Head of caudate nucleus (tissue), 42 donors: ENCODE measurements around the gene TOMM20.
A peak's percentile ranks its signal among the peaks of the same experiment; 100 is the strongest.
"Not testable (repeated sequence)": the region's sequence is repeated elsewhere in the genome, so short reads cannot be mapped to it uniquely, and the experiment has no call there.

Experiments used
- DNase-seq, 42 donors: peaks; one replicate each; pipeline versions ENCODE4 v3.0.0 to v3.0.0-alpha.2; 2020 to 2021; ENCODE audit warnings: mixed read lengths in 7 of 42
- intact Hi-C: fragments of 100-400 bp; cut with DNase I; formaldehyde crosslinking; loops from one replicate; pipeline ENCODE4 v1.15.0; 2022

TOMM20 gene

GRCh38 chr1:235091319-235092044 is 37.2 kb downstream of the TOMM20 start:
- intact Hi-C loops = loop anchor here (2.0 to 10.0 kb wide), 2 partner anchors 323 to 605 kb away; no protein-coding TSS in a partner anchor
- not testable (repeated sequence) for DNase-seq

- intact Hi-C loops = loop anchor here (10.0 kb wide), 1 partner anchor 324 kb away; no protein-coding TSS in a partner anchor
- peak in 18 of 42 donors; percentile 19 to 67 (median 41) for DNase-seq
These were observed 38.1 kb downstream of the TOMM20 start for GRCh38 chr1:235090406-235091069.

- intact Hi-C loops = loop anchor here (5.0 kb wide), 1 partner anchor 362 kb away; no protein-coding TSS in a partner anchor
These were observed 39.7 kb downstream of the TOMM20 start for GRCh38 chr1:235088907-235089306.

GRCh38 chr1:235088430-235088829 is 40.2 kb downstream of the TOMM20 start:
- peak in 1 of 42 donors; percentile 2 for DNase-seq
- intact Hi-C loops = loop anchor here (5.0 kb wide), 1 partner anchor 361 kb away; no protein-coding TSS in a partner anchor

More at GRCh38 chr1:235088907-235089306, 39.7 kb downstream of the TOMM20 start:
- DNase-seq = peak in 1 of 42 donors; percentile 15

GRCh38 chr1:235087906-235088305 is 40.7 kb downstream of the TOMM20 start:
- no peak for DNase-seq
- intact Hi-C loops = loop anchor here (5.0 kb wide), 1 partner anchor 361 kb away; no protein-coding TSS in a partner anchor

- intact Hi-C loops = loop anchor here (5.0 kb wide), 1 partner anchor 358 kb away; no protein-coding TSS in a partner anchor
- not testable (repeated sequence) for DNase-seq
These were observed 43.1 kb downstream of the TOMM20 start for GRCh38 chr1:235085411-235086117.

GRCh38 chr1:235080788-235081187 is 47.8 kb downstream of the TOMM20 start:
- intact Hi-C loops = loop anchor here (5.0 kb wide), 1 partner anchor 468 kb away; the partner anchor contains the start of gene IRF2BP2
- DNase-seq = not testable (repeated sequence)

GRCh38 chr1:235080297-235080657 is 48.4 kb downstream of the TOMM20 start:
- DNase-seq = not testable (repeated sequence)
- intact Hi-C loops = loop anchor here (5.0 kb wide), 1 partner anchor 468 kb away; the partner anchor contains the start of gene IRF2BP2

- no peak for DNase-seq
- intact Hi-C loops = loop anchor here (5.0 kb wide), 2 partner anchors 357 to 467 kb away; partner anchors contain the start of gene IRF2BP2
These were observed 49.0 kb downstream of the TOMM20 start for GRCh38 chr1:235079443-235080296.

GRCh38 chr1:235078480-235079381 is 49.9 kb downstream of the TOMM20 start:
- intact Hi-C loops = loop anchor here (5.0 kb wide), 1 partner anchor 356 kb away; no protein-coding TSS in a partner anchor
- DNase-seq = no peak

GRCh38 chr1:235077571-235078479 is 50.8 kb downstream of the TOMM20 start:
- no peak for DNase-seq
- intact Hi-C loops = loop anchor here (5.0 kb wide), 1 partner anchor 356 kb away; no protein-coding TSS in a partner anchor

- no peak for DNase-seq
- intact Hi-C loops = loop anchor here (5.0 kb wide), 1 partner anchor 355 kb away; no protein-coding TSS in a partner anchor
These were observed 51.5 kb downstream of the TOMM20 start for GRCh38 chr1:235077163-235077540.

- intact Hi-C loops = loop anchor here (5.0 kb wide), 1 partner anchor 354 kb away; no protein-coding TSS in a partner anchor
- no peak for DNase-seq
These were observed 52.0 kb downstream of the TOMM20 start for GRCh38 chr1:235076504-235077162.

- no peak for DNase-seq
- intact Hi-C loops = loop anchor here (5.0 kb wide), 1 partner anchor 354 kb away; no protein-coding TSS in a partner anchor
These were observed 52.8 kb downstream of the TOMM20 start for GRCh38 chr1:235075777-235076308.
